SK-N-MC (cell line): ENCODE data around the gene PHLPP2.

Source experiments
- EZH2 ChIP-seq: fragments of 200-600 bp; sonication (generic); IDR thresholded peaks from one replicate; pipeline ENCODE4 v1.6.1; 2017; ENCODE audit warnings: antibody characterized with exemption
- POLR2AphosphoS5 ChIP-seq: IDR thresholded peaks from 2 replicates; pipeline ENCODE4 v1.6.1; 2012; ENCODE audit warnings: mild to moderate bottlenecking, low read depth, low read length, borderline replicate concordance

DNA sequence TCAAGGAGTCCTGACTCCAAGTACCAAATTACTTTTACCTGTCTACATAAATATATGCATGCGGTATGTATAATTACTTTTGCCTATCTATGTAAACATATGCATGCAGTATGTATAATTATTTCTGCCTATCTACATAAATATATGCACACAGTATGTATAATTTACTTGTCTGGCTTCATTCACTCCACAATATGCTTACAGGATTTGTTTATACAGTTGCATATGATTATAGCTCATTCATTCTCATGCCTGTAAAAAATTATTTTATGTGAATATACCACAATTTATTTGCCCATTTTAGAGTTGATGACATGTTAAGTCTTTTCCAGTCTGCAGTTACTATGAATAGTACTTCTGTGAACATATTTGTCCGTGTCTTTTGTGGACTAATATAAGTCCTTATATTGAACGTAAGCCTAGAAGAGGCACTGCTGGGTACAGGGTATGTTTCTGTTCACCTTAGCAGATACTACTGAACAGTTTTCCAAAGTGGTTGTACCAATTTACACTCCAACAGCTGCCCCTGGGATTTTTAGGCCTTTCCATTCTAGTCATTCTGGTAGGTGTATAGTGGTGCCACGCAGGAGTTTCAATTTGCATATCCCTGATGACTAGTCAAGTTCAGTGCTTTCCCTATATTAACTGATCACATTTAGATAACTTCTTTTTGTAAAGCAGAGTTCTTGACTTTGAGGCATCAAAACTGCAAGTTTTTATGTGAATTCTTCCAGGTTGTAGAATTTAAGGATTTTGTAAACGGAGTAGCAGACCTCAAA lies 51.5 kb downstream of the PHLPP2 start:
- no peak for TF ChIP-seq EZH2
- no peak for TF ChIP-seq POLR2AphosphoS5
